IPS DF 6.9 (cell line): Measurements from ENCODE around the gene MAML2.

Experiments
- DNase-seq: peaks from one replicate; pipeline ENCODE4 v3.0.0-alpha.2; 2013; ENCODE audit warnings: low read depth, low spot score
- H3K27ac ChIP-seq: one replicate; pipeline ENCODE4 v1.5.1; 2013; ENCODE audit warnings: low read length, control low read depth
- H3K27me3 ChIP-seq: 2 replicates; pipeline ENCODE4 v1.6.1; 2013; ENCODE audit warnings: mild to moderate bottlenecking, low read length; ENCODE audit not compliant: control insufficient read depth, insufficient read depth
- H3K36me3 ChIP-seq: 2 replicates; pipeline ENCODE4 v1.6.1; 2013; ENCODE audit warnings: low read length; ENCODE audit not compliant: control insufficient read depth, insufficient read depth
- H3K4me1 ChIP-seq: 2 replicates; pipeline ENCODE4 v1.6.1; 2013; ENCODE audit warnings: low read length; ENCODE audit not compliant: control insufficient read depth, insufficient read depth
- H3K4me3 ChIP-seq: 2 replicates; pipeline ENCODE4 v1.5.1; 2013; ENCODE audit warnings: mild to moderate bottlenecking, low read length
- H3K9me3 ChIP-seq: 2 replicates; pipeline ENCODE4 v1.6.1; 2013; ENCODE audit warnings: low read length, inconsistent platforms; ENCODE audit not compliant: control insufficient read depth, insufficient read depth
- WGBS: extraction: QIAGEN DNeasy Blood & Tissue Kit; methylation state at CpG from one replicate; pipeline ENCODE4 v1.1.7; 2013; ENCODE audit warnings: mixed read lengths, missing lambda C conversion rate; ENCODE audit not compliant: insufficient read length, insufficient coverage; 5-methylcytosine and 5-hydroxymethylcytosine counted together

The MAML2 gene

GRCh38 chr11:96097844-96098421 lies 245.1 kb downstream of the MAML2 start:
- no CpG with 5 or more reads among the region's 4 CpGs for WGBS
- H3K36me3 ChIP-seq, result no peaks in the 10 kb centered on the region
- no peak overlapping the region for H3K4me3 ChIP-seq
- H3K27ac ChIP-seq, result no peak overlapping the region
- H3K4me1 ChIP-seq, result no peaks in the 10 kb centered on the region
- no peaks in the 10 kb centered on the region for H3K9me3 ChIP-seq
- no peaks in the 10 kb centered on the region for H3K27me3 ChIP-seq
- DNase-seq, result no peak

- H3K36me3 ChIP-seq, result no peaks in the 10 kb centered on the region; the same call in 1 of the 2 replicates
- H3K27ac ChIP-seq, result no peak overlapping the region
- no peak overlapping the region for H3K4me3 ChIP-seq
- WGBS, result no CpG with 5 or more reads among the region's 4 CpGs
- no peaks in the 10 kb centered on the region for H3K9me3 ChIP-seq
- H3K4me1 ChIP-seq, result no peaks in the 10 kb centered on the region
- no peaks in the 10 kb centered on the region for H3K27me3 ChIP-seq
- no peak for DNase-seq
These were observed 246.6 kb downstream of the MAML2 start for GRCh38 chr11:96096360-96096759.

GRCh38 chr11:96095884-96096303 lies 247.1 kb downstream of the MAML2 start:
- Histone ChIP-seq H3K27ac (no peak overlapping the region), H3K9me3 (no peaks in the 10 kb centered on the region), H3K4me3 (no peak overlapping the region), H3K4me1 (no peaks in the 10 kb centered on the region), H3K36me3 (no peaks in the 10 kb centered on the region; the same call in 1 of the 2 replicates), H3K27me3 (no peaks in the 10 kb centered on the region)
- no peak for DNase-seq
- WGBS, result no CpG with 5 or more reads among the region's 2 CpGs

- H3K9me3 ChIP-seq, result no peaks in the 10 kb centered on the region
- H3K4me3 ChIP-seq, result no peak overlapping the region
- DNase-seq, result no peak
- H3K27me3 ChIP-seq, result no peaks in the 10 kb centered on the region
- H3K4me1 ChIP-seq, result no peaks in the 10 kb centered on the region
- WGBS, result no CpG with 5 or more reads among the region's 2 CpGs
- no peaks in the 10 kb centered on the region; the same call in 1 of the 2 replicates for H3K36me3 ChIP-seq
- no peak overlapping the region for H3K27ac ChIP-seq
These were observed 248.8 kb downstream of the MAML2 start for GRCh38 chr11:96094156-96094555.

GRCh38 chr11:96092511-96092910 lies 250.5 kb downstream of the MAML2 start:
- WGBS, result no CpG with 5 or more reads among the region's 8 CpGs
- Histone ChIP-seq H3K4me3 (no peak overlapping the region), H3K27ac (no peak overlapping the region), H3K36me3 (no peaks in the 10 kb centered on the region; the same call in 1 of the 2 replicates), H3K27me3 (no peaks in the 10 kb centered on the region), H3K4me1 (no peaks in the 10 kb centered on the region), H3K9me3 (no peaks in the 10 kb centered on the region)
- no peak for DNase-seq

GRCh38 chr11:96091476-96091875 lies 251.5 kb downstream of the MAML2 start:
- Histone ChIP-seq H3K4me1 (no peaks in the 10 kb centered on the region), H3K27ac (no peak overlapping the region), H3K27me3 (no peaks in the 10 kb centered on the region), H3K9me3 (no peaks in the 10 kb centered on the region), H3K4me3 (no peak overlapping the region), H3K36me3 (no peaks in the 10 kb centered on the region; the same call in 1 of the 2 replicates)
- DNase-seq, result no peak
- WGBS, result no CpG with 5 or more reads among the region's 1 CpG

- no peak for DNase-seq
- H3K36me3 ChIP-seq, result no peaks in the 10 kb centered on the region; the same call in 1 of the 2 replicates
- no peaks in the 10 kb centered on the region for H3K4me1 ChIP-seq
- no CpG with 5 or more reads among the region's 5 CpGs for WGBS
- no peaks in the 10 kb centered on the region for H3K27me3 ChIP-seq
- no peak overlapping the region for H3K4me3 ChIP-seq
- H3K27ac ChIP-seq, result no peak overlapping the region
- H3K9me3 ChIP-seq, result no peaks in the 10 kb centered on the region
These were observed 252.3 kb downstream of the MAML2 start for GRCh38 chr11:96090711-96091110.

- Histone ChIP-seq H3K9me3 (no peaks in the 10 kb centered on the region), H3K36me3 (no peaks in the 10 kb centered on the region; the same call in 1 of the 2 replicates), H3K4me1 (0 out of 2 replicates have a peak, but pooled peaks cover 2% of the 10 kb centered on the region), H3K4me3 (no peak overlapping the region), H3K27ac (no peak overlapping the region), H3K27me3 (no peaks in the 10 kb centered on the region)
- DNase-seq, result no peak
- no CpG with 5 or more reads among the region's 3 CpGs for whole genome bisulfite sequencing
These were observed 254.1 kb downstream of the MAML2 start for GRCh38 chr11:96088914-96089313.

GRCh38 chr11:96086111-96086510 lies 256.9 kb downstream of the MAML2 start:
- no peak for DNase-seq
- Histone ChIP-seq H3K4me3 (no peak overlapping the region), H3K36me3 (no peaks in the 10 kb centered on the region), H3K9me3 (no peaks in the 10 kb centered on the region), H3K4me1 (peaks cover 7% of the 10 kb centered on the region; the same call in 1 of the 2 replicates), H3K27me3 (no peaks in the 10 kb centered on the region), H3K27ac (no peak overlapping the region)
- WGBS, result no CpG with 5 or more reads among the region's 1 CpG

- Histone ChIP-seq H3K36me3 (no peaks in the 10 kb centered on the region), H3K4me3 (no peak overlapping the region), H3K27me3 (no peaks in the 10 kb centered on the region), H3K27ac (no peak overlapping the region), H3K4me1 (peaks cover 7% of the 10 kb centered on the region; the same call in 1 of the 2 replicates), H3K9me3 (no peaks in the 10 kb centered on the region)
- no peak for DNase-seq
- WGBS, result no CpG with 5 or more reads among the region's 1 CpG
These were observed 257.6 kb downstream of the MAML2 start for GRCh38 chr11:96085319-96085930.
